PC-9 (cell line): ENCODE measurements around the gene NEDD8.

Experiments
- EZH2 ChIP-seq: fragments of 200-600 bp; sonication (generic); IDR thresholded peaks from 2 replicates; pipeline ENCODE4 v1.8.0; 2017; ENCODE audit warnings: antibody characterized with exemption, low read depth
- TF ChIP-seq, protein P1 (sequence below): fragments of 200-600 bp; sonication (generic); conservative IDR thresholded peaks from 2 replicates; pipeline ENCODE4 v1.6.1; 2017; ENCODE audit warnings: mixed run types, antibody characterized with exemption, mild to moderate bottlenecking, moderate library complexity

DNA sequence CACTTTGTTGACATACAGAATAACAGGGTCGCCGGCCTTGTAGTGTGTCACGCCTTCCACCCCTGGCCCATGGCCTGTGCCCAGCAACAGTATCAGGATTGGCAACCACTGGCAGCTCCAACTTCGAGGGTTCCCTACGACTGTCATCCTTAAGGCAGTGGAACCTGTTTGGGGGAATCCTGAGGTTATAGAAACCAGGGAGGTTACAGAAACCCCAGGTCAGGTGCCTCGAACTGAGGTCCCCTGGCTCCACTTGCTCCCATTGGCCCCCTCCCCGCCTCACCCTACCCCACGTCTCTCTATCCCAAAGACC lies 37.3 kb downstream of the NEDD8 start:
- TF ChIP-seq, protein P1, sequence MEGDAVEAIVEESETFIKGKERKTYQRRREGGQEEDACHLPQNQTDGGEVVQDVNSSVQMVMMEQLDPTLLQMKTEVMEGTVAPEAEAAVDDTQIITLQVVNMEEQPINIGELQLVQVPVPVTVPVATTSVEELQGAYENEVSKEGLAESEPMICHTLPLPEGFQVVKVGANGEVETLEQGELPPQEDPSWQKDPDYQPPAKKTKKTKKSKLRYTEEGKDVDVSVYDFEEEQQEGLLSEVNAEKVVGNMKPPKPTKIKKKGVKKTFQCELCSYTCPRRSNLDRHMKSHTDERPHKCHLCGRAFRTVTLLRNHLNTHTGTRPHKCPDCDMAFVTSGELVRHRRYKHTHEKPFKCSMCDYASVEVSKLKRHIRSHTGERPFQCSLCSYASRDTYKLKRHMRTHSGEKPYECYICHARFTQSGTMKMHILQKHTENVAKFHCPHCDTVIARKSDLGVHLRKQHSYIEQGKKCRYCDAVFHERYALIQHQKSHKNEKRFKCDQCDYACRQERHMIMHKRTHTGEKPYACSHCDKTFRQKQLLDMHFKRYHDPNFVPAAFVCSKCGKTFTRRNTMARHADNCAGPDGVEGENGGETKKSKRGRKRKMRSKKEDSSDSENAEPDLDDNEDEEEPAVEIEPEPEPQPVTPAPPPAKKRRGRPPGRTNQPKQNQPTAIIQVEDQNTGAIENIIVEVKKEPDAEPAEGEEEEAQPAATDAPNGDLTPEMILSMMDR, result no peak
- no peak for TF ChIP-seq EZH2
